Stimulated activated naive CD8-positive, alpha-beta T cell treated with anti-CD3 and anti-CD28 coated beads, Interleukin-15, amount 100 ng/mL, for 72 hours (primary cell): Measurements from ENCODE around the gene IMPDH2.

Experiments
- ATAC-seq: fragments of 150-1000 bp; cut with Tn5 transposase; 2 replicates; pipeline ENCODE4 v1.10.0; 2021; ENCODE audit warnings: mild to moderate bottlenecking, moderate library complexity
- DNase-seq, 2 donors: peaks; one replicate each; pipeline ENCODE4 v3.0.0; 2021 to 2022
- H3K27ac Mint-ChIP-seq, 2 donors: one replicate each; pipeline ENCODE4 v1.8.0; 2022; ENCODE audit warnings: mild to moderate bottlenecking in 2 of 2, mixed read lengths in 2 of 2, moderate library complexity in 2 of 2
- H3K27me3 Mint-ChIP-seq: one replicate; pipeline ENCODE4 v1.8.0; 2022; ENCODE audit warnings: mixed read lengths
- H3K4me1 Mint-ChIP-seq: one replicate; pipeline ENCODE4 v1.8.0; 2022; ENCODE audit warnings: mild to moderate bottlenecking, mixed read lengths
- H3K4me3 Mint-ChIP-seq, 2 donors: one replicate each; pipeline ENCODE4 v1.8.0; 2022; ENCODE audit warnings: mild to moderate bottlenecking in 2 of 2, mixed read lengths in 2 of 2, moderate library complexity in 1 of 2
- H3K9me3 Mint-ChIP-seq, 2 donors: one replicate each; pipeline ENCODE4 v1.8.0; 2022; ENCODE audit warnings: mixed read lengths in 2 of 2

The IMPDH2 gene

GRCh38 chr3:49025793-49026520 is 3.2 kb downstream of the IMPDH2 start:
- Mint-ChIP-seq H3K4me3 (no peak overlapping the region), H3K9me3 (no peaks in the 10 kb centered on the region)

GRCh38 chr3:49025005-49025792 is 4.0 kb downstream of the IMPDH2 start:
- Mint-ChIP-seq H3K9me3 (no peaks in the 10 kb centered on the region), H3K27ac (peak overlapping the region in 1 of 2 donors; percentile 5), H3K27me3 (no peaks in the 10 kb centered on the region), H3K4me3 (peak overlapping the region; percentile 7 to 12), H3K4me1 (peaks cover 80% of the 10 kb centered on the region)
- DNase-seq (peak in 1 of 2 donors; percentile 13), ATAC-seq (no peak)

More at GRCh38 chr3:49025793-49026520, 3.2 kb downstream of the IMPDH2 start:
- no peak for ATAC-seq
- peaks cover 76% of the 10 kb centered on the region for H3K4me1 Mint-ChIP-seq
- no peak for DNase-seq
- peak overlapping the region; percentile 11 to 89 for H3K27ac Mint-ChIP-seq
- H3K27me3 Mint-ChIP-seq, result no peaks in the 10 kb centered on the region

- no peak for DNase-seq
- H3K27ac Mint-ChIP-seq, result peak overlapping the region in 1 of 2 donors; percentile 24
- H3K4me1 Mint-ChIP-seq, result peaks cover 81% of the 10 kb centered on the region
- no peaks in the 10 kb centered on the region for H3K9me3 Mint-ChIP-seq
- no peak for ATAC-seq
- peak overlapping the region in 1 of 2 donors; percentile 12 for H3K4me3 Mint-ChIP-seq
- H3K27me3 Mint-ChIP-seq, result no peaks in the 10 kb centered on the region
Observed at GRCh38 chr3:49024449-49024848, 4.7 kb downstream of the IMPDH2 start.

- H3K4me3 Mint-ChIP-seq, result peak overlapping the region; percentile 98
- no peaks in the 10 kb centered on the region for H3K27me3 Mint-ChIP-seq
- no peak for DNase-seq
- H3K4me1 Mint-ChIP-seq, result peaks cover 80% of the 10 kb centered on the region
- ATAC-seq, result no peak
- no peak overlapping the region for H3K27ac Mint-ChIP-seq
- no peaks in the 10 kb centered on the region for H3K9me3 Mint-ChIP-seq
Observed at GRCh38 chr3:49023775-49024174, 5.4 kb downstream of the IMPDH2 start.

- H3K4me1 Mint-ChIP-seq, result peaks cover 72% of the 10 kb centered on the region
- peak overlapping the region; percentile 98 for H3K4me3 Mint-ChIP-seq
- peak overlapping the region; percentile 99 to 100 for H3K27ac Mint-ChIP-seq
- no peaks in the 10 kb centered on the region for H3K9me3 Mint-ChIP-seq
- DNase-seq (no peak), ATAC-seq (no peak)
- no peaks in the 10 kb centered on the region for H3K27me3 Mint-ChIP-seq
Observed at GRCh38 chr3:49022688-49023171, 6.5 kb downstream of the IMPDH2 start.

GRCh38 chr3:49021813-49022687 is 7.1 kb downstream of the IMPDH2 start, which contains the start of gene NDUFAF3:
Gene NDUFAF3 (plus strand): TSS chr3:49022121. CDS start chr3:49022145, 24 bp downstream.
- DNase-seq, result peak; percentile 96 to 97
- Mint-ChIP-seq H3K9me3 (no peaks in the 10 kb centered on the region), H3K27ac (peak within 1 kb of the TSS; percentile 99 to 100), H3K4me3 (peak within 1 kb of the TSS; percentile 98), H3K27me3 (no peaks in the 10 kb centered on the region), H3K4me1 (peaks cover 72% of the 10 kb centered on the region)
- peak; percentile 85 for ATAC-seq

- Mint-ChIP-seq H3K27ac (peak overlapping the region; percentile 98 to 100), H3K4me3 (peak overlapping the region; percentile 98), H3K4me1 (peaks cover 69% of the 10 kb centered on the region), H3K27me3 (no peaks in the 10 kb centered on the region), H3K9me3 (no peaks in the 10 kb centered on the region)
- ATAC-seq (peak; percentile 76), DNase-seq (peak; percentile 98 to 99)
Observed at GRCh38 chr3:49021213-49021812, 7.9 kb downstream of the IMPDH2 start.

GRCh38 chr3:49020330-49021212 is 8.6 kb downstream of the IMPDH2 start:
- DNase-seq, result peak; percentile 41 to 57
- Mint-ChIP-seq H3K4me1 (peaks cover 62% of the 10 kb centered on the region), H3K4me3 (peak overlapping the region; percentile 98), H3K9me3 (no peaks in the 10 kb centered on the region), H3K27ac (peak overlapping the region; percentile 95 to 100), H3K27me3 (no peaks in the 10 kb centered on the region)
- ATAC-seq, result no peak

GRCh38 chr3:49019941-49020329 is 9.3 kb downstream of the IMPDH2 start:
- DNase-seq, result no peak
- peak overlapping the region; percentile 98 for H3K4me3 Mint-ChIP-seq
- peak overlapping the region; percentile 95 to 100 for H3K27ac Mint-ChIP-seq
- no peaks in the 10 kb centered on the region for H3K9me3 Mint-ChIP-seq
- ATAC-seq, result no peak
- peaks cover 55% of the 10 kb centered on the region for H3K4me1 Mint-ChIP-seq
- H3K27me3 Mint-ChIP-seq, result no peaks in the 10 kb centered on the region

- H3K4me1 Mint-ChIP-seq, result peaks cover 47% of the 10 kb centered on the region
- ATAC-seq (no peak), DNase-seq (no peak)
- peak overlapping the region; percentile 59 to 86 for H3K27ac Mint-ChIP-seq
- peak overlapping the region; percentile 98 for H3K4me3 Mint-ChIP-seq
- no peaks in the 10 kb centered on the region for H3K9me3 Mint-ChIP-seq
- no peaks in the 10 kb centered on the region for H3K27me3 Mint-ChIP-seq
Observed at GRCh38 chr3:49018707-49019006, 10.5 kb downstream of the IMPDH2 start.

GRCh38 chr3:49017971-49018706 is 11.1 kb downstream of the IMPDH2 start, which contains the start of gene DALRD3:
Gene DALRD3 (minus strand): TSS chr3:49018580. CDS start chr3:49018564, 16 bp downstream.
- Mint-ChIP-seq H3K4me1 (peaks cover 47% of the 10 kb centered on the region), H3K27me3 (no peaks in the 10 kb centered on the region), H3K4me3 (peak within 1 kb of the TSS; percentile 98), H3K9me3 (no peaks in the 10 kb centered on the region), H3K27ac (peak within 1 kb of the TSS; percentile 59 to 86)
- DNase-seq (peak; percentile 67 to 71), ATAC-seq (peak; percentile 10)

GRCh38 chr3:49017229-49017970 is 11.8 kb downstream of the IMPDH2 start:
- peak overlapping the region; percentile 98 for H3K4me3 Mint-ChIP-seq
- H3K27me3 Mint-ChIP-seq, result no peaks in the 10 kb centered on the region
- peaks cover 47% of the 10 kb centered on the region for H3K4me1 Mint-ChIP-seq
- H3K27ac Mint-ChIP-seq, result peak overlapping the region in 1 of 2 donors; percentile 56
- DNase-seq (no peak), ATAC-seq (no peak)
- no peaks in the 10 kb centered on the region for H3K9me3 Mint-ChIP-seq
